Vagina (tissue), 2 donors: ENCODE data around the gene DNAH8.

Experiments
- CTCF ChIP-seq, 3 experiments: fragments of 450-650 bp in 2 of 3; fragments of 200-600 bp in 1 of 3; sonication (generic) in 1 of 3; IDR thresholded peaks; one replicate each; pipeline ENCODE4 v1.5.1; 2017 to 2019; ENCODE audit warnings: antibody characterized with exemption in 3 of 3, mild to moderate bottlenecking in 2 of 3, moderate library complexity in 2 of 3
- POLR2A ChIP-seq, 2 donors: fragments of 450-650 bp; IDR thresholded peaks; one replicate each; pipeline ENCODE4 v1.6.1; 2017; ENCODE audit warnings: antibody characterized with exemption in 2 of 2, mild to moderate bottlenecking in 2 of 2, moderate library complexity in 2 of 2

GRCh38 chr6:38681850-38682249 is 33.3 kb upstream of the DNAH8 start:
- TF ChIP-seq POLR2A (IDR thresholded peaks at IDR 0.05): no peak
- no peak for TF ChIP-seq CTCF (IDR thresholded peaks at IDR 0.05)
